ENCODE results near the gene WDR93.

DNA sequence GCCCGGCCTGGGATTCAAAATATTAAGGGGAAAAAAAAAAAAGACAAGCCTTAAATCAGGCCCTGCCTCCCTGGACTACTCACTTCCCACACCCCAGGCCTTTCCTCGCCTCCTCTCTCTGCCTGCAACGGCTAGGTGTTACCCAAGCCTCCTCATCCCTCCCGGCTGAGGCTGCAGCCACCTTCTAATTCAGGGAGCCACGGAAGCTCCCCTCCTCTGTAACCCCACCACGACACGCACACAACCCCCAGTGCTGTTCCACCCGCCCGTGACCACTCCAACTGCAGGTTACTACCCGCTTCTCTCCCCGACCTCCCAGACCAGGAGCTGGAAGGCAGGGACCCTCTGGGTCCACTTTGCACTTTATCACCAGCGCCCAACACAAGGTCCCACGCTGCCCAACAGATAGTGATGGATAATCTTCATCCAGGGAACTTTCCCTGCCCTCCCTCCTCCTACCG is 36.3 kb upstream of the WDR93 start:
- TF ChIP-seq CTCF (IDR thresholded peaks at IDR 0.05) = no peak
- no peak for TF ChIP-seq EZH2 (IDR thresholded peaks at IDR 0.05; ENCODE audit: borderline replicate concordance, insufficient read depth, low read depth, low read length, poor library complexity, severe bottlenecking)
